ENCODE measurements around the gene PCDHGA10.

The PCDHGA10 gene

DNA sequence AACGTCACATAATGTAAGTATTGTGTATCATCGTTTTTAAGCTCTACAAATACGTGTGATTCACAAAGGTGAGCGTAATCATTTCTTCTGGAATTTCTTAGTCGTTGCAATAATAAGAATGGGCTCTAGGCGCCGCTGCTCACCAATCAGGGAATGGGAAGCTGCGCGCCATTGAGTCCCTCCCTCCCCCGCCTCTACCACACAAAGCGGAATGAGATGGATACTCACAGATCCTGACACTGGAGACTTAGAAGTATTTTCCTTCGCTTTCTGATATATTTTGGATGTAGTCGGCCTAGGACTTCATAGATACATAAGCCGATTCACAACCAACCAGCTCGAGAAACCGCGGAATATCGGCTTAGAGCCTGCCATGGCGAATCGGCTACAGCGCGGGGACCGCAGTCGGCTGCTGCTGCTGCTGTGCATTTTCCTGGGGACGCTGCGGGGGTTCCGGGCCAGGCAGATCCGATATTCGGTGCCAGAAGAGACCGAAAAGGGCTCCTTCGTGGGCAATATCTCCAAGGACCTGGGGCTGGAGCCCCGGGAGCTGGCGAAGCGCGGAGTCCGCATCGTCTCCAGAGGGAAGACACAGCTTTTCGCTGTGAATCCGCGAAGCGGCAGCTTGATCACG lies 8.2 kb downstream of the PCDHGA10 start, which contains the start of gene PCDHGA11:
PCDHGA11 (plus strand) TSS at position 197 of the 634 bp plus-strand sequence; CDS start at position 374, 177 bp downstream.
- TF ChIP-seq, protein P1, sequence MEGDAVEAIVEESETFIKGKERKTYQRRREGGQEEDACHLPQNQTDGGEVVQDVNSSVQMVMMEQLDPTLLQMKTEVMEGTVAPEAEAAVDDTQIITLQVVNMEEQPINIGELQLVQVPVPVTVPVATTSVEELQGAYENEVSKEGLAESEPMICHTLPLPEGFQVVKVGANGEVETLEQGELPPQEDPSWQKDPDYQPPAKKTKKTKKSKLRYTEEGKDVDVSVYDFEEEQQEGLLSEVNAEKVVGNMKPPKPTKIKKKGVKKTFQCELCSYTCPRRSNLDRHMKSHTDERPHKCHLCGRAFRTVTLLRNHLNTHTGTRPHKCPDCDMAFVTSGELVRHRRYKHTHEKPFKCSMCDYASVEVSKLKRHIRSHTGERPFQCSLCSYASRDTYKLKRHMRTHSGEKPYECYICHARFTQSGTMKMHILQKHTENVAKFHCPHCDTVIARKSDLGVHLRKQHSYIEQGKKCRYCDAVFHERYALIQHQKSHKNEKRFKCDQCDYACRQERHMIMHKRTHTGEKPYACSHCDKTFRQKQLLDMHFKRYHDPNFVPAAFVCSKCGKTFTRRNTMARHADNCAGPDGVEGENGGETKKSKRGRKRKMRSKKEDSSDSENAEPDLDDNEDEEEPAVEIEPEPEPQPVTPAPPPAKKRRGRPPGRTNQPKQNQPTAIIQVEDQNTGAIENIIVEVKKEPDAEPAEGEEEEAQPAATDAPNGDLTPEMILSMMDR (IDR thresholded peaks at IDR 0.05), result peak in 1 of 2 experiments; percentile 12
- H3K27me3 ChIP-seq, result no peaks in the 10 kb centered on the region
- intact Hi-C loops (cut with DNase I; ENCODE audit: low total_unique reads), result loop anchor here (10.0 kb wide), 1 partner anchor 176 kb away; the partner anchor contains the start of gene PCDHB15
- peak within 1 kb of the TSS; percentile 25 to 28 for H3K4me3 ChIP-seq
- peaks cover 26 to 100% (median 89%) of the 10 kb centered on the region in 3 donors for H3K9me3 ChIP-seq
- peak in 1 of 2 donors; percentile 47 for DNase-seq
- no peaks in the 10 kb centered on the region for H3K4me1 ChIP-seq
- H3K36me3 ChIP-seq, result peaks cover 0 to 77% (median 65%) of the 10 kb centered on the region in 3 donors
- H3K27ac ChIP-seq, result no peak within 1 kb of the TSS

DNA sequence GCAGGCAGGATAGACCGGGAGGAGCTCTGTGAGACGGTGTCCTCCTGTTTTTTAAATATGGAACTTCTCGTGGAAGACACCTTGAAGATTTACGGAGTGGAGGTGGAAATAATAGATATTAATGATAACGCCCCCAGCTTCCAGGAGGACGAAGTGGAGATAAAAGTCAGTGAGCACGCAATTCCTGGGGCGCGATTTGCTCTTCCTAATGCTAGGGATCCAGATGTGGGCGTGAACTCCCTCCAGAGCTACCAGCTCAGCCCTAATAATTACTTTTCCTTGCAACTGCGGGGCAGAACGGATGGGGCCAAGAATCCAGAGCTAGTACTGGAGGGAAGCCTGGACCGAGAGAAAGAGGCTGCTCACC lies 8.7 kb downstream of the PCDHGA10 start:
- TF ChIP-seq, protein P1 (IDR thresholded peaks at IDR 0.05), result no peak
- intact Hi-C loops (cut with DNase I; ENCODE audit: low total_unique reads), result loop anchor here (10.0 kb wide), 1 partner anchor 177 kb away; the partner anchor contains the start of gene PCDHB15
- peak overlapping the region; percentile 25 to 28 for H3K4me3 ChIP-seq
- H3K9me3 ChIP-seq, result peaks cover 29 to 100% (median 92%) of the 10 kb centered on the region in 3 donors
- H3K36me3 ChIP-seq, result peaks cover 0 to 76% (median 70%) of the 10 kb centered on the region in 3 donors
- H3K27ac ChIP-seq, result no peak overlapping the region
- H3K27me3 ChIP-seq, result no peaks in the 10 kb centered on the region
- H3K4me1 ChIP-seq, result no peaks in the 10 kb centered on the region
- DNase-seq, result no peak

DNA sequence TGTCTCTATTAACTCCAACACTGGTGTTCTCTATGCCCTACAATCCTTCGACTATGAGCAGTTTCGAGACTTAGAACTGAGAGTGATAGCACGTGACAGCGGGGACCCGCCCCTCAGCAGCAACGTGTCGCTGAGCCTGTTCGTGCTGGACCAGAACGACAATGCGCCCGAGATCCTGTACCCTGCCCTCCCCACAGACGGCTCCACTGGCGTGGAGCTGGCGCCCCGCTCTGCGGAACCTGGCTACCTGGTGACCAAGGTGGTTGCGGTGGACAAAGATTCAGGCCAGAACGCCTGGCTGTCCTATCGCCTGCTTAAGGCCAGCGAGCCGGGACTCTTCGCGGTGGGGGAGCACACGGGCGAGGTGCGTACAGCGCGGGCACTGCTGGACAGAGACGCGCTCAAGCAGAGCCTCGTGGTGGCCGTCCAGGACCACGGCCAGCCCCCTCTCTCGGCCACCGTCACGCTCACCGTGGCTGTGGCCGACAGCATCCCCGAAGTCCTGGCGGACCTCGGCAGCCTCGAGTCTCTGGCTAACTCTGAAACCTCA lies 10.0 kb downstream of the PCDHGA10 start:
- no peaks in the 10 kb centered on the region for H3K4me1 ChIP-seq
- H3K9me3 ChIP-seq, result peaks cover 33 to 100% (median 99%) of the 10 kb centered on the region in 3 donors
- peaks cover 4 to 78% (median 76%) of the 10 kb centered on the region in 3 donors for H3K36me3 ChIP-seq
- no peak for DNase-seq
- TF ChIP-seq, protein P1 (IDR thresholded peaks at IDR 0.05), result no peak
- H3K4me3 ChIP-seq, result no peak overlapping the region
- no peaks in the 10 kb centered on the region for H3K27me3 ChIP-seq
- no peak overlapping the region for H3K27ac ChIP-seq
- intact Hi-C loops (cut with DNase I; ENCODE audit: low total_unique reads), result loop anchor here (10.0 kb wide), 1 partner anchor 178 kb away; the partner anchor contains the start of gene PCDHB15

DNA sequence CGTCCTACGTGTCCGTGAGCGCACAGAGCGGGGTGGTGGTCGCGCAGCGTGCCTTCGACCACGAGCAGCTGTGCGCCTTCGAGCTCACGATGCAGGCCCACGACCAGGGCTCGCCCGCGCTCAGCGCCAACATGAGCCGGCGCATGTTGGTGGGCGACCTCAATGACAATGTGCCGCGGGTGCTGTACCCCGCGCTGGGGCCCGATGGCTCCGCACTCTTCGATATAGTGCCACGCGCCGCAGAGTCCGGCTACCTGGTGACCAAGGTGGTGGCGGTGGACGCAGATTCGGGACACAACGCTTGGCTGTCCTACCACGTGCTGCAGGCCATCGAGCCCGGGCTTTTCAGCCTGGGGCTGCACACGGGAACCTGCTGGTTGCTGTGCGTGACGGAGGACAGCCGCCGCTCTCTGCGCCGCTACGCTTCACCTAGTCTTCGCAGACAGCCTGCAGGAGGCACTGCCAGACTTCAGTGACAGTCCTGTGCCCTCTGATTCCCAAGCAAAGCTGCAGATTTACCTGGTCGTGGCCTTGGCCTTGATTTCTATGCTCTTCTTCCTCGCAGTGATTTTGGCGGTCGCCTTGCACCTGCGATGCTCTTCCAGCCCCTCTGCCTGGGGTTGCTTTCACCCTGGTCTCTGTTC lies 15.1 kb downstream of the PCDHGA10 start:
- TF ChIP-seq, protein P1 (IDR thresholded peaks at IDR 0.05), result no peak
- Histone ChIP-seq H3K27me3 (no peaks in the 10 kb centered on the region), H3K36me3 (peaks cover 9 to 51% (median 40%) of the 10 kb centered on the region in 3 donors), H3K4me3 (no peak overlapping the region), H3K27ac (no peak overlapping the region), H3K9me3 (peaks cover 23 to 99% (median 92%) of the 10 kb centered on the region in 3 donors), H3K4me1 (no peaks in the 10 kb centered on the region)
- no peak for DNase-seq
- intact Hi-C loops (cut with DNase I; ENCODE audit: low total_unique reads), result loop anchor here (10.0 kb wide), 1 partner anchor 183 kb away; the partner anchor contains the start of gene PCDHB15

DNA sequence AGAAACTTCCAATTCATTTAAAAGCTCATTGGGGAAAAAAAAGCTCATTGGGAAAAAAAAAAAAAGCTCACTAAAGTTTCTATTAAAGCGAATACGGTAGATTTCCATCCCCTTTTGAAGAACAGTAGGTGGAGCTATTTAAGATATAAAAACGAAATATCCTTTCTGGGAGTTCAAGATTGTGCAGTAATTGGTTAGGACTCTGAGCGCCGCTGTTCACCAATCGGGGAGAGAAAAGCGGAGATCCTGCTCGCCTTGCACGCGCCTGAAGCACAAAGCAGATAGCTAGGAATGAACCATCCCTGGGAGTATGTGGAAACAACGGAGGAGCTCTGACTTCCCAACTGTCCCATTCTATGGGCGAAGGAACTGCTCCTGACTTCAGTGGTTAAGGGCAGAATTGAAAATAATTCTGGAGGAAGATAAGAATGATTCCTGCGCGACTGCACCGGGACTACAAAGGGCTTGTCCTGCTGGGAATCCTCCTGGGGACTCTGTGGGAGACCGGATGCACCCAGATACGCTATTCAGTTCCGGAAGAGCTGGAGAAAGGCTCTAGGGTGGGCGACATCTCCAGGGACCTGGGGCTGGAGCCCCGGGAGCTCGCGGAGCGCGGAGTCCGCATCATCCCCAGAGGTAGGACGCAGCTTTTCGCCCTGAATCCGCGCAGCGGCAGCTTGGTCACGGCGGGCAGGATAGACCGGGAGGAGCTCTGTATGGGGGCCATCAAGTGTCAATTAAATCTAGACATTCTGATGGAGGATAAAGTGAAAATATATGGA lies 17.7 kb downstream of the PCDHGA10 start, which contains the start of gene PCDHGA12:
PCDHGA12 (plus strand) TSS at position 176 of the 782 bp plus-strand sequence; CDS start at position 429, 253 bp downstream.
- Histone ChIP-seq H3K9me3 (peaks cover 19 to 97% (median 89%) of the 10 kb centered on the region in 3 donors), H3K27ac (no peak within 1 kb of the TSS), H3K36me3 (peaks cover 9 to 35% (median 30%) of the 10 kb centered on the region in 3 donors), H3K27me3 (no peaks in the 10 kb centered on the region), H3K4me1 (no peaks in the 10 kb centered on the region), H3K4me3 (peak within 1 kb of the TSS; percentile 30 to 32)
- intact Hi-C loops (cut with DNase I; ENCODE audit: low total_unique reads), result no loop called here
- TF ChIP-seq, protein P1 (IDR thresholded peaks at IDR 0.05), result peak; percentile 9 to 22
- peak in 1 of 2 donors; percentile 63 for DNase-seq

Measured in tibial artery (tissue), 4 donors.